IPS-18a (cell line): ENCODE measurements around the gene EIF4G2.
A peak's percentile ranks its signal among the peaks of the same experiment; 100 is the strongest.

Experiments
- H3K27ac ChIP-seq: one replicate; pipeline ENCODE4 v1.5.1; 2013; ENCODE audit warnings: low read length
- H3K27me3 ChIP-seq: one replicate; pipeline ENCODE4 v1.6.1; 2013; ENCODE audit warnings: mild to moderate bottlenecking, low read length; ENCODE audit not compliant: control insufficient read depth, insufficient read depth
- H3K36me3 ChIP-seq: one replicate; pipeline ENCODE4 v1.6.1; 2013; ENCODE audit warnings: low read depth, low read length; ENCODE audit not compliant: control insufficient read depth
- H3K4me1 ChIP-seq: one replicate; pipeline ENCODE4 v1.6.1; 2013; ENCODE audit warnings: low read depth, low read length; ENCODE audit not compliant: control insufficient read depth
- H3K4me3 ChIP-seq: one replicate; pipeline ENCODE4 v1.5.1; 2013; ENCODE audit warnings: low read length
- H3K9ac ChIP-seq: one replicate; pipeline ENCODE4 v1.6.1; 2013; ENCODE audit warnings: mild to moderate bottlenecking, low read length, moderate library complexity
- H3K9me3 ChIP-seq: one replicate; pipeline ENCODE4 v1.6.1; 2013; ENCODE audit warnings: low read depth, low read length; ENCODE audit not compliant: control insufficient read depth

EIF4G2 gene

GRCh38 chr11:10762913-10763421 lies 45.8 kb downstream of the EIF4G2 start:
- no peak overlapping the region for H3K27ac ChIP-seq
- H3K36me3 ChIP-seq, result peaks cover 54% of the 10 kb centered on the region
- H3K4me3 ChIP-seq, result no peak overlapping the region

DNA sequence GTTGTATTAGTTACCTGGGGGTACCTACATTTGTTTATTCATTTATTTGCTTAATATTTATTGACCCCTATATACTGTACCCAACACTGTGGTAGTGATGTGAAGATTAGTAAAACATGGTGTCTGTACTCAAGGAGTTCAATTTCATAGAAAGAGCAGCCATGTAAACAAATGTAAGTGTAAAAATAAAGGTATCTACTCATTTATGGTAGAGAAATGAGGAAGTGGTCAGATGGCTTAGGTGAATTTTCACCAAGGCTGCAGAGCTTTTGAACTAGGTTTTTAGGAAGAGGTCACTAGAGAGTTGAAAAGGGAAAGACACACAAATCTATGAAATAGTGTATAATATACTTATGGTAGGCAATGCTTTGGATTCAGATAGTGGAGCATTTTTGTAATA lies 46.5 kb downstream of the EIF4G2 start:
- Histone ChIP-seq H3K4me1 (peaks cover 11% of the 10 kb centered on the region), H3K9me3 (no peaks in the 10 kb centered on the region), H3K4me3 (no peak overlapping the region), H3K36me3 (peaks cover 62% of the 10 kb centered on the region), H3K27ac (no peak overlapping the region), H3K9ac (no peak overlapping the region), H3K27me3 (no peaks in the 10 kb centered on the region)

More at GRCh38 chr11:10762913-10763421, 45.8 kb downstream of the EIF4G2 start:
- Histone ChIP-seq H3K27me3 (no peaks in the 10 kb centered on the region), H3K9ac (no peak overlapping the region), H3K4me1 (peaks cover 11% of the 10 kb centered on the region), H3K9me3 (no peaks in the 10 kb centered on the region)

DNA sequence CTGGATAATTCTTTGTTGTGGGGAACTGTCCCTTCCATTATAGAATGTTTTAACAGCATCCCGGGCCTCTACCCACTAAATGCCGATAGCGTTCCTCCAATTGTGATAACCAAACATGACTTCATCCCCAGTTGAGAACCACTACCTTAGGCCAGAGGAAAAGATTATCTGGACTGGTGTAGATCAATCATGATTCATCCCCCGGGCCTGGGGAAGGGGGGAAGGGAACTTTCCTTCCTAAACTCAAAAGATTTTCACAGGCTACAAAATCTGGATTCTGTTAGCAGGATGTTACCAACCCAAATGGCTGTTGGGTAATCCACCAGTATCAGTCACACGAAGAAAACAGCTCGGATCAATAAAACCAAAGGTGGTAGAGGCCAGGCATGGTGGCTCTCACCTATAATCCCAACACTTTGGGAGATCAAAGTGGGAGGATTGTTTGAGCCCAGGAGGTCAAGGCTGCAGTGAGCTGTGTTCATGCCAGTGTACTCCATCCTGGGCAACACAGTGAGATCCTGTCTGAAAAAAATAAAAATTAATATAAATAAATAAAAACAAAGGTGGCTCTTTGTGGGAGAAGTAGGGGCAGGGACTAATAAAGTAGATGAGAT lies 47.5 kb downstream of the EIF4G2 start:
- peaks cover 72% of the 10 kb centered on the region for H3K36me3 ChIP-seq
- H3K27ac ChIP-seq, result no peak overlapping the region
- no peak overlapping the region for H3K9ac ChIP-seq
- peaks cover 2% of the 10 kb centered on the region for H3K4me1 ChIP-seq
- H3K4me3 ChIP-seq, result no peak overlapping the region
- H3K9me3 ChIP-seq, result no peaks in the 10 kb centered on the region
- H3K27me3 ChIP-seq, result no peaks in the 10 kb centered on the region

DNA sequence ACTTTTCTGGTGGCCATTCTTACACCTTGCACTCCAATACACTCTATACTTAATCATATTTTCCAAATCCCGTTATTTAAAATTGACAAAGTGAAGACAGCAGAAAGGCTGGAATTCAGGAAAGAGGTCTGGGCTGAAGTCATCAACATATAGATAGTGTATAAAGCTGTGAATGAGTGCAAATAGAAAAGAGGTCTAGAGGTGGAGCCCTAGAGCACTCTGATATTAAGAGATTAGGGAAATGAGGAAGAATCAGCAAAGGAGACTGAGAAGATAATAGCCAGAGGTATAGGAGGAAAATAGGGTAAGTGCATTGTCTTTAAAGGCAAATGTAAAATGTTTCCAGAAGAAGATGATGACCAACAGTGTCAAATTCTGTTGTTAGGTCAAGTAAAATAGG lies 49.8 kb downstream of the EIF4G2 start:
- no peak overlapping the region for H3K4me3 ChIP-seq
- no peaks in the 10 kb centered on the region for H3K27me3 ChIP-seq
- no peaks in the 10 kb centered on the region for H3K4me1 ChIP-seq
- peaks cover 80% of the 10 kb centered on the region for H3K36me3 ChIP-seq
- no peak overlapping the region for H3K27ac ChIP-seq
- H3K9ac ChIP-seq, result no peak overlapping the region
- no peaks in the 10 kb centered on the region for H3K9me3 ChIP-seq

DNA sequence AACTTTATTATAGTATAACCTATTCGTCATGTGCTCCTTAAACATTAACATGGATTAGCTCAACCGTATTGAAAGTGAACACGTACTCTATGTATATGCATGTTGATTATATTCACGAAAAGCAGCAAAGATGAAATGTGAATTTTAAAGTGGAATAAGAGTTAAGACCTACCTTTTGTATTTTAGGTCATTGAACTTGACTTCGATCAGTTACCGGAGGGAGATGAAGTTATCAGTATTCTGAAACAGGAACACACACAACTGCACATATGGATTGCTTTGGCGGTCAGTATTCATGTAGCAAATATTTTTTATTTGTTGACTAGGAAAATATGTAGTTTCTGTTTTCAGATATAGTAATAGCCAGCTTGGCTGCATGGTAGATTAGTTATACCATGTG lies 56.2 kb downstream of the EIF4G2 start:
- H3K4me3 ChIP-seq, result peak overlapping the region; percentile 95
- H3K27ac ChIP-seq, result no peak overlapping the region
- peaks cover 7% of the 10 kb centered on the region for H3K4me1 ChIP-seq
- H3K9me3 ChIP-seq, result no peaks in the 10 kb centered on the region
- no peaks in the 10 kb centered on the region for H3K27me3 ChIP-seq
- peaks cover 40% of the 10 kb centered on the region for H3K36me3 ChIP-seq
- H3K9ac ChIP-seq, result no peak overlapping the region

DNA sequence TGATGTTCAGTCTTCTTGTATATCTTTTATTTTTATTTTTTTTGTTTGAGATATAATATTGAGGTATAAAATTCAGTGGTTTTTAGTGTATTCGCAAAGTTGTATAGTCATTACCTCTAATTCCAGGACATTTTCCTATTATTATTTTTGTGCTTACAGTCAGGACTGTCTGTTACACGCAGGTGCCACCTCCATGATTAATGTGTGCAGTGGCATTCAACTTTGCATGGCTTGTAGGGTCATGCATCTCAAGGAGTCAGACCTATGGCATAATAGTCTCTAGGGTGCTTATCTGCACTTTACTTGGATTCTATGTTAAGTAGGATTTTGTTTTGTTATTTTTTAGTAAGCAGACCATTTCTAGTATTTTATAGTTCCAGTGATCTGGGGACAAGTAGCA lies 56.7 kb downstream of the EIF4G2 start:
- Histone ChIP-seq H3K9ac (peak overlapping the region; percentile 78), H3K36me3 (peaks cover 35% of the 10 kb centered on the region), H3K27ac (no peak overlapping the region), H3K4me1 (peaks cover 7% of the 10 kb centered on the region), H3K4me3 (peak overlapping the region; percentile 95), H3K27me3 (no peaks in the 10 kb centered on the region), H3K9me3 (no peaks in the 10 kb centered on the region)

DNA sequence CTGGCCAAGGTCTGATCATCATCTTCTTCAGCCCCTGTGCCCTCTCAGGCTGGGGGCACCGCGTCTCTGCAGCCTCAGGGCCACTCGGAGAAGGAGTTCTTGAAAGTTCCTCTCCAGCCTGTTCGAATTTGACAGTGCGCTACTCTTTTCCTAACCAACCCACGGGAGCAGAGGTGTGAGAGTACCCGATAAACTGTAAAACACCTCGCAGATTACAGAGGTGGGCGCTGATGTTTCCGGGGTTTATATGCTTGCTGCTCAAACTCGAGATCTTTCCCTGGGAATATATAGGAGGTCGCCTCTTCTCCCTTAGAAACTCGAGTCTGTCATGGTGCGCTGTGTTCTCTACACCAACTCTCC lies 57.2 kb downstream of the EIF4G2 start:
- H3K9ac ChIP-seq, result peak overlapping the region; percentile 78
- H3K27me3 ChIP-seq, result no peaks in the 10 kb centered on the region
- H3K9me3 ChIP-seq, result no peaks in the 10 kb centered on the region
- peaks cover 30% of the 10 kb centered on the region for H3K36me3 ChIP-seq
- peak overlapping the region; percentile 95 for H3K4me3 ChIP-seq
- H3K4me1 ChIP-seq, result peaks cover 7% of the 10 kb centered on the region
- no peak overlapping the region for H3K27ac ChIP-seq

- Histone ChIP-seq H3K4me1 (peaks cover 7% of the 10 kb centered on the region), H3K27ac (peak within 1 kb of the TSS; percentile 77), H3K36me3 (peaks cover 26% of the 10 kb centered on the region), H3K27me3 (no peaks in the 10 kb centered on the region), H3K9ac (peak within 1 kb of the TSS; percentile 78), H3K9me3 (no peaks in the 10 kb centered on the region), H3K4me3 (peak within 1 kb of the TSS; percentile 95)
Measured at GRCh38 chr11:10750838-10751580, 57.7 kb downstream of the EIF4G2 start, which contains the start of gene CTR9. Gene CTR9, plus strand, starts transcription at chr11:10751246. Its CDS starts 167 bp downstream, at chr11:10751413.

DNA sequence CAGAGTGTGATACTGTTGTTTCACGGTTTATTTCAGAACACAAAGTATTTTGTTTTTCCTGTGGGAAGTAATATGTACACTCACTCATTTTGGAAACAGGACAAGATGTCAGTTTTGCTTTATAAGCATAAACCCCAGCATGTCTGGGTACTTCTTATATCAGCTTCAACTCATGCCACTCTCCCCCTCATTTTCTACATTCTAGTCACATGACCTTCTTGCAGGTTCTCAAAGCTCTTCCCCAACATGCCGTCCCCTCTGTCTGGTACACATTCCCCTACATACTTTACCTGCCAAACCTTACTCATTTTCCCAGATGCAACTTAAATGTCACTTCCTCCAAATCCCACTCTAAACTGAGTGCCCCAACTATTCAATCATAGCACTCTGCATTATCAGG lies 59.2 kb downstream of the EIF4G2 start:
- no peak overlapping the region for H3K27ac ChIP-seq
- no peaks in the 10 kb centered on the region for H3K27me3 ChIP-seq
- no peak overlapping the region for H3K4me3 ChIP-seq
- no peak overlapping the region for H3K9ac ChIP-seq
- H3K4me1 ChIP-seq, result peaks cover 7% of the 10 kb centered on the region
- no peaks in the 10 kb centered on the region for H3K9me3 ChIP-seq
- peaks cover 14% of the 10 kb centered on the region for H3K36me3 ChIP-seq

GRCh38 chr11:10747733-10748132 lies 61.0 kb downstream of the EIF4G2 start:
- no peaks in the 10 kb centered on the region for H3K27me3 ChIP-seq
- H3K36me3 ChIP-seq, result no peaks in the 10 kb centered on the region
- no peaks in the 10 kb centered on the region for H3K9me3 ChIP-seq
- H3K27ac ChIP-seq, result no peak overlapping the region
- H3K4me1 ChIP-seq, result peaks cover 7% of the 10 kb centered on the region
- no peak overlapping the region for H3K4me3 ChIP-seq
- no peak overlapping the region for H3K9ac ChIP-seq
